Right lobe of liver (tissue), 4 donors: ENCODE data around the gene SULT1B1.

Source experiments
- CTCF ChIP-seq, 4 donors: fragments of 200-600 bp in 3 of 4; fragments of 450-650 bp in 1 of 4; IDR thresholded peaks; one replicate each; pipeline versions ENCODE4 v1.5.1 to v1.8.0; 2016 to 2022; ENCODE audit warnings: antibody characterized with exemption in 4 of 4, mild to moderate bottlenecking in 2 of 4
- POLR2A ChIP-seq: fragments of 450-650 bp; IDR thresholded peaks from one replicate; pipeline ENCODE4 v1.6.1; 2017; ENCODE audit warnings: antibody characterized with exemption, mild to moderate bottlenecking
- donor health status: DM: no; HTN: no; CAD: no.
- donor health status: DM: no; HTN: no; CAD: no.
- donor health status: DM: no; HTN: yes; CAD: no.

- TF ChIP-seq CTCF (IDR thresholded peaks at IDR 0.05) = no peak
- TF ChIP-seq POLR2A = no peak
Observed at GRCh38 chr4:69731241-69731640, 29.2 kb downstream of the SULT1B1 start.
